CD4-positive, CD25-positive, alpha-beta regulatory T cell (primary cell): ENCODE measurements around the gene PIP5K1B. TPM values are rescaled to one million over a fixed set of nuclear protein-coding genes. Genes with fewer than 3 reads are reported as not detected.

ENCODE experiments used
- ATAC-seq, 2 donors: fragments of 150-1000 bp; cut with Tn5 transposase; one replicate each; pipeline ENCODE4 v1.10.0; 2021; ENCODE audit warnings: low read depth in 2 of 2, moderate number of reproducible peaks in 2 of 2, moderate library complexity in 1 of 2
- DNase-seq, 3 donors: peaks; one replicate each; pipeline versions ENCODE4 v3.0.0 to v3.0.0-alpha.2; 2012 to 2022; ENCODE audit warnings: mixed read lengths in 1 of 3
- H3K27ac ChIP-seq: one replicate; pipeline ENCODE4 v1.7.0; 2013; ENCODE audit warnings: mild to moderate bottlenecking, low read length; ENCODE audit not compliant: insufficient read depth, poor library complexity, severe bottlenecking
- H3K27me3 ChIP-seq: one replicate; pipeline ENCODE4 v1.7.0; 2013; ENCODE audit warnings: low read length; ENCODE audit not compliant: control insufficient read depth, insufficient read depth
- H3K36me3 ChIP-seq: one replicate; pipeline ENCODE4 v1.7.0; 2013; ENCODE audit warnings: mild to moderate bottlenecking, low read length, moderate library complexity; ENCODE audit not compliant: control insufficient read depth, insufficient read depth
- H3K4me1 ChIP-seq: 2 replicates; pipeline ENCODE4 v1.7.0; 2013; ENCODE audit warnings: mild to moderate bottlenecking, low read length; ENCODE audit not compliant: insufficient read depth, control insufficient read depth, poor library complexity, severe bottlenecking
- H3K4me3 ChIP-seq: one replicate; pipeline ENCODE4 v1.7.0; 2013; ENCODE audit warnings: low read depth, mild to moderate bottlenecking, low read length, moderate library complexity
- H3K9me3 ChIP-seq, 2 experiments: 1 replicate in 1 of 2; 2 replicates in 1 of 2; pipeline ENCODE4 v1.7.0; 2013; ENCODE audit warnings: low read length in 2 of 2, mild to moderate bottlenecking in 1 of 2, moderate library complexity in 1 of 2; ENCODE audit not compliant: control insufficient read depth in 2 of 2
- H3K27ac Mint-ChIP-seq, 3 donors: one replicate each; pipeline ENCODE4 v1.8.0; 2020 to 2022; ENCODE audit warnings: mild to moderate bottlenecking in 3 of 3, mixed read lengths in 3 of 3, moderate library complexity in 2 of 3
- H3K27me3 Mint-ChIP-seq: one replicate; pipeline ENCODE4 v1.8.0; 2022; ENCODE audit warnings: mild to moderate bottlenecking, mixed read lengths
- H3K36me3 Mint-ChIP-seq: one replicate; pipeline ENCODE4 v1.8.0; 2020; ENCODE audit warnings: mixed read lengths
- H3K4me1 Mint-ChIP-seq, 4 donors: one replicate each; pipeline ENCODE4 v1.8.0; 2020 to 2022; ENCODE audit warnings: mixed read lengths in 4 of 4, mild to moderate bottlenecking in 1 of 4
- H3K4me3 Mint-ChIP-seq, 4 donors: one replicate each; pipeline ENCODE4 v1.8.0; 2020 to 2022; ENCODE audit warnings: mild to moderate bottlenecking in 4 of 4, mixed read lengths in 4 of 4, moderate library complexity in 3 of 4
- H3K9me3 Mint-ChIP-seq, 7 donors: one replicate each; pipeline ENCODE4 v1.8.0; 2020 to 2022; ENCODE audit warnings: mixed read lengths in 7 of 7, mild to moderate bottlenecking in 3 of 7, moderate library complexity in 2 of 7
- polyA plus RNA-seq, 4 donors: library from polyadenylated mRNA; unstranded; fragments of 300-500 nt; fragmentation: Illumina TruSeq; gene quantifications; one replicate each; pipeline ENCODE4 v1.2.3, GENCODE V29; 2021
- total RNA-seq: library from RNA; stranded (reverse); gene quantifications from one replicate; pipeline ENCODE4 v1.2.3, GENCODE V29; 2022

The PIP5K1B gene
- total and polyA plus RNA-seq, 5 donors from 2014 or later: 0.47 to 1.9 (median 1.0) TPM

- H3K27me3 Mint-ChIP-seq: no peaks in the 10 kb centered on the region
- H3K27ac Mint-ChIP-seq: no peak overlapping the region
- peaks cover 8% of the 10 kb centered on the region for H3K4me1 ChIP-seq
- no peak overlapping the region for H3K27ac ChIP-seq
- H3K9me3 ChIP-seq: no peaks in the 10 kb centered on the region
- no peaks in the 10 kb centered on the region for H3K27me3 ChIP-seq
- ATAC-seq (peak; percentile 89 to 96), DNase-seq (peak in 2 of 3 donors; percentile 44 to 86)
- H3K4me3 Mint-ChIP-seq: no peak overlapping the region
- no peaks in the 10 kb centered on the region for H3K36me3 Mint-ChIP-seq
- H3K4me3 ChIP-seq: no peak overlapping the region
- no peaks in the 10 kb centered on the region for H3K9me3 Mint-ChIP-seq
- no peaks in the 10 kb centered on the region for H3K36me3 ChIP-seq
- peaks cover 0 to 11% (median 7%) of the 10 kb centered on the region in 4 donors for H3K4me1 Mint-ChIP-seq
Measured at GRCh38 chr9:68793605-68794343, 88.7 kb downstream of the PIP5K1B start.

GRCh38 chr9:68794898-68795297 lies 89.9 kb downstream of the PIP5K1B start:
- ATAC-seq: no peak
- no peak overlapping the region for H3K4me3 ChIP-seq
- Mint-ChIP-seq H3K4me1 (peaks cover 0 to 11% (median 7%) of the 10 kb centered on the region in 4 donors), H3K36me3 (no peaks in the 10 kb centered on the region), H3K4me3 (no peak overlapping the region), H3K27me3 (no peaks in the 10 kb centered on the region), H3K9me3 (no peaks in the 10 kb centered on the region), H3K27ac (no peak overlapping the region)
- H3K36me3 ChIP-seq: no peaks in the 10 kb centered on the region
- H3K9me3 ChIP-seq: no peaks in the 10 kb centered on the region
- DNase-seq: no peak
- peaks cover 8% of the 10 kb centered on the region for H3K4me1 ChIP-seq
- H3K27ac ChIP-seq: no peak overlapping the region
- H3K27me3 ChIP-seq: no peaks in the 10 kb centered on the region

DNA sequence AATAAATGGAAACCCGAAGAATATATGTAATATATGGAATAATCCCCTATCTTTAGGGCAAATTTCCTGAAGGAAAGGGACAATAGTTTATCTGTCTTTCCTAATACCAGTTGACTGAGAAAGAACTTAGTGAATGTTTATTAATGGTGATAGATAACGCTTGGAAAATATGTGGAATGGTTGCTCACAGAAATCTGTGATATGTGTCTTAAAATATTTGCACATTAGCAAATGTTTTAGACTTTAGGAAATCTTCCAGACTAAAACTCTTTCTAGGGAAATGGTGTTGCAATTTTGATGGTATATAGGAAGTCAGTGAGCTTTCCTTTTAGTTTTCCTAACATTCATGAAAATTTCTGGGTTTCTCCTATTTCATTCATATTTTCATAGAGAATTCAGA lies 90.4 kb downstream of the PIP5K1B start:
- no peaks in the 10 kb centered on the region for H3K27me3 ChIP-seq
- ATAC-seq (no peak), DNase-seq (no peak)
- Mint-ChIP-seq H3K4me3 (no peak overlapping the region), H3K27ac (no peak overlapping the region), H3K27me3 (no peaks in the 10 kb centered on the region), H3K4me1 (peaks cover 0 to 11% (median 7%) of the 10 kb centered on the region in 4 donors), H3K9me3 (no peaks in the 10 kb centered on the region), H3K36me3 (no peaks in the 10 kb centered on the region)
- no peak overlapping the region for H3K4me3 ChIP-seq
- H3K9me3 ChIP-seq: no peaks in the 10 kb centered on the region
- peaks cover 8% of the 10 kb centered on the region for H3K4me1 ChIP-seq
- no peak overlapping the region for H3K27ac ChIP-seq
- H3K36me3 ChIP-seq: no peaks in the 10 kb centered on the region

DNA sequence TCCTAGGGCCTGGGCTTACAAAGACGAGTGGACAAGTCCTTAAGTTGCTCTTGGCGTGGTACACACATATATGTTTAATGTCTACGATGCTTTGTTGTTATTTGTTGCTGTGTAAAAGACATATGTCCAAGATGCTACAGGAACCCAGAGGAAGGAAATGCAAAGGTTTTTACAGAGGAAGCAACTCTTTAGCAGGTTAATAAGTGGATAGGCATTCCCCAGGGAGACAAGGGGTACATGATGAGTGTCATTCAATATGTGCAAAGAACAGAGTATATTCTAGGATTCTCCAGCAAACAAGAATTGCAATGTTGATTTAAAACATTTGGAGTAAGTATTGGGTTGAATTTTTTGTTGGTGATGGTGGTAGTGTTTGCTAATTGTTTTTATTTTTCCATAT lies 92.1 kb downstream of the PIP5K1B start:
- Histone ChIP-seq H3K36me3 (no peaks in the 10 kb centered on the region), H3K9me3 (no peaks in the 10 kb centered on the region), H3K27ac (no peak overlapping the region), H3K27me3 (no peaks in the 10 kb centered on the region), H3K4me3 (no peak overlapping the region), H3K4me1 (peaks cover 8% of the 10 kb centered on the region)
- Mint-ChIP-seq H3K4me1 (peaks cover 0 to 7% (median 6%) of the 10 kb centered on the region in 4 donors), H3K36me3 (no peaks in the 10 kb centered on the region), H3K4me3 (no peak overlapping the region), H3K27ac (no peak overlapping the region), H3K9me3 (no peaks in the 10 kb centered on the region), H3K27me3 (no peaks in the 10 kb centered on the region)
- ATAC-seq: no peak
- DNase-seq: no peak

- DNase-seq (peak in 1 of 3 donors; percentile 16), ATAC-seq (no peak)
- Histone ChIP-seq H3K27me3 (no peaks in the 10 kb centered on the region), H3K9me3 (no peaks in the 10 kb centered on the region), H3K36me3 (no peaks in the 10 kb centered on the region), H3K27ac (no peak overlapping the region), H3K4me1 (peaks cover 13% of the 10 kb centered on the region), H3K4me3 (no peak overlapping the region)
- no peak overlapping the region for H3K27ac Mint-ChIP-seq
- H3K4me1 Mint-ChIP-seq: peaks cover 0 to 7% (median 6%) of the 10 kb centered on the region in 4 donors
- no peaks in the 10 kb centered on the region for H3K27me3 Mint-ChIP-seq
- H3K9me3 Mint-ChIP-seq: no peaks in the 10 kb centered on the region
- H3K4me3 Mint-ChIP-seq: no peak overlapping the region
- H3K36me3 Mint-ChIP-seq: no peaks in the 10 kb centered on the region
Measured at GRCh38 chr9:68798423-68798822, 93.4 kb downstream of the PIP5K1B start.

DNA sequence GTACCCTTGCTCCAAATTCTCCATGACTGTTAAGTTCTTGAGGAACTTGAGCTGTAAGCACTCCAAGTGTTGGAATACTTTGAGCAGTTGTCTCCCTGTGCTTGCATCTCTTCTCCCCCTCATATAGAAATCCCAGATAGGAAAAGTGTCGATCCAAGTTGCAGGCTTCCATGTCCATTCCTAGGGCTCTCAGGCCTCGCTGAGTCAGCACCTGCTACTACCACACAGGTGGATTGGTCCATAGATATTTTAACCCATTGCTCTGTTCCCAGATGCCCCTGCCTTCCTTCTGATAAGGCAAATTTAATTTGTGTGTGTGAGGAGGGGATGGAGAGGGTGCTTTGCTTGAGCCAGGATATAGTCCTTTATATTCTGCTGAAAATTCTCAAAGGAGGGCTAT lies 95.8 kb downstream of the PIP5K1B start:
- DNase-seq (no peak), ATAC-seq (no peak)
- Histone ChIP-seq H3K9me3 (no peaks in the 10 kb centered on the region), H3K4me3 (no peak overlapping the region), H3K27ac (no peak overlapping the region), H3K4me1 (peaks cover 9% of the 10 kb centered on the region), H3K27me3 (no peaks in the 10 kb centered on the region), H3K36me3 (no peaks in the 10 kb centered on the region)
- H3K36me3 Mint-ChIP-seq: no peaks in the 10 kb centered on the region
- H3K27me3 Mint-ChIP-seq: no peaks in the 10 kb centered on the region
- no peak overlapping the region for H3K4me3 Mint-ChIP-seq
- H3K27ac Mint-ChIP-seq: no peak overlapping the region
- H3K9me3 Mint-ChIP-seq: no peaks in the 10 kb centered on the region
- peaks cover 0 to 7% (median 6%) of the 10 kb centered on the region in 4 donors for H3K4me1 Mint-ChIP-seq

DNA sequence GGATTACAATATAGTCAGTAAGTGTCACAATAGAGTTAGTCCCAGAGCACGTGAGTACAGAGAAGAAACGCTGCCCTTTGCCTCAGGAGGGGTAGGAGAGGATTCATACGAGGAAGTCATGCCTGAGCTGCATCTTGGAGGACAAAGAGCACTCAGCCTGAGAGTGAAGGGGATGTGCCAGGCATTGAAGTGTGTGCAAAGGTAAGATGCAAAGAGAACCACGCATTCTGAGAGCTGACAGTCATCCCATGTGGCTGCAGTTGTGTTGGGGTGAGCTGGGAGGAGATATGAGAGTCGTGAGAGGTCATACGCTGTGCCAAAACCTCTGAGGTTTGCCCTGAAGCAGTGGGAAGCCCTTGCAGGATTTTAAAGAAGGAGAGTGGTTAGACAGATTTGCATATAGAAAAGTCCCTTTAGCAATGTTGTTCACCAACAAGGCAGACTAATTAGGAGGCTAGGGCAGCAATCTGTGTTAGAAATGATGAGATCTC lies 97.5 kb downstream of the PIP5K1B start:
- no peaks in the 10 kb centered on the region for H3K27me3 Mint-ChIP-seq
- peak; percentile 18 to 46 for ATAC-seq
- no peak overlapping the region for H3K4me3 ChIP-seq
- no peak overlapping the region for H3K27ac ChIP-seq
- peak in 1 of 3 donors; percentile 47 for DNase-seq
- peaks cover 9% of the 10 kb centered on the region for H3K4me1 ChIP-seq
- H3K4me3 Mint-ChIP-seq: no peak overlapping the region
- no peak overlapping the region for H3K27ac Mint-ChIP-seq
- H3K9me3 Mint-ChIP-seq: no peaks in the 10 kb centered on the region
- no peaks in the 10 kb centered on the region for H3K9me3 ChIP-seq
- peaks cover 0 to 7% (median 6%) of the 10 kb centered on the region in 4 donors for H3K4me1 Mint-ChIP-seq
- H3K27me3 ChIP-seq: no peaks in the 10 kb centered on the region
- no peaks in the 10 kb centered on the region for H3K36me3 Mint-ChIP-seq
- H3K36me3 ChIP-seq: no peaks in the 10 kb centered on the region
